Neuronal stem cell (in vitro differentiated cells): ENCODE results near the gene SLC13A4. TPM values are rescaled to one million over a fixed set of nuclear protein-coding genes. Genes with fewer than 3 reads are reported as not detected.
"Not testable (repeated sequence)": the region's sequence is repeated elsewhere in the genome, so short reads cannot be mapped to it uniquely, and the experiment has no call there.

Experiments
- DNase-seq: peaks from one replicate; pipeline ENCODE4 v3.0.0-alpha.2; 2013; ENCODE audit warnings: low spot score
- H2AFZ ChIP-seq: one replicate; pipeline ENCODE4 v1.6.1; 2013; ENCODE audit warnings: mild to moderate bottlenecking, low read length, inconsistent platforms
- H2AK5ac ChIP-seq: 2 replicates; pipeline ENCODE4 v1.6.1; 2013; ENCODE audit warnings: low read depth, mild to moderate bottlenecking, inconsistent platforms, low read length, moderate library complexity, mixed read lengths
- H2BK120ac ChIP-seq: 2 replicates; pipeline ENCODE4 v1.6.1; 2013; ENCODE audit warnings: low read depth, mild to moderate bottlenecking, inconsistent platforms, low read length, moderate library complexity, mixed read lengths
- H2BK12ac ChIP-seq: one replicate; pipeline ENCODE4 v1.6.1; 2013; ENCODE audit warnings: low read length, inconsistent platforms
- H2BK15ac ChIP-seq: 2 replicates; pipeline ENCODE4 v1.6.1; 2013; ENCODE audit warnings: mild to moderate bottlenecking, low read length, inconsistent platforms, mixed read lengths
- H2BK5ac ChIP-seq: one replicate; pipeline ENCODE4 v1.6.1; 2013; ENCODE audit warnings: inconsistent platforms, mild to moderate bottlenecking, low read length, moderate library complexity
- H3K14ac ChIP-seq: one replicate; pipeline ENCODE4 v1.6.1; 2013; ENCODE audit warnings: low read length, inconsistent platforms
- H3K18ac ChIP-seq: 2 replicates; pipeline ENCODE4 v1.6.1; 2013; ENCODE audit warnings: low read length, inconsistent platforms
- H3K23ac ChIP-seq: 2 replicates; pipeline ENCODE4 v1.6.1; 2013; ENCODE audit warnings: low read depth, mild to moderate bottlenecking, mixed read lengths, low read length, inconsistent platforms; ENCODE audit not compliant: poor library complexity
- H3K27ac ChIP-seq: replicated peaks from 3 replicates; pipeline ENCODE4 v1.5.1; 2013; ENCODE audit warnings: low read length, inconsistent platforms
- H3K27me3 ChIP-seq, 3 experiments: 2 replicates each; pipeline ENCODE4 v1.6.1; 2013; ENCODE audit warnings: low read length in 3 of 3, mild to moderate bottlenecking in 2 of 3, inconsistent platforms in 1 of 3, low read depth in 1 of 3, mixed read lengths in 1 of 3, moderate library complexity in 1 of 3; ENCODE audit not compliant: control insufficient read depth in 3 of 3, insufficient read depth in 3 of 3
- H3K36me3 ChIP-seq, 2 donors: replicated peaks in 1 of 2; 2 replicates each; pipeline ENCODE4 v1.6.1; 2013; ENCODE audit warnings: low read length in 2 of 2; ENCODE audit not compliant: control insufficient read depth in 2 of 2, insufficient read depth in 2 of 2
- H3K4ac ChIP-seq: 2 replicates; pipeline ENCODE4 v1.6.1; 2013; ENCODE audit warnings: inconsistent platforms, mild to moderate bottlenecking, low read length, moderate library complexity
- H3K4me1 ChIP-seq, 2 donors: 1 replicate in 1 of 2; 2 replicates in 1 of 2; pipeline ENCODE4 v1.6.1; 2013; ENCODE audit warnings: low read length in 2 of 2, low read depth in 1 of 2; ENCODE audit not compliant: control insufficient read depth in 2 of 2, insufficient read depth in 1 of 2
- H3K4me2 ChIP-seq: one replicate; pipeline ENCODE4 v1.6.1; 2013; ENCODE audit warnings: mild to moderate bottlenecking, low read length, inconsistent platforms; ENCODE audit not compliant: insufficient read depth, poor library complexity, severe bottlenecking
- H3K4me3 ChIP-seq, 2 donors: 2 replicates each; pipeline ENCODE4 v1.5.1; 2013; ENCODE audit warnings: low read length in 2 of 2, mild to moderate bottlenecking in 2 of 2, inconsistent platforms in 1 of 2, moderate library complexity in 1 of 2
- H3K79me1 ChIP-seq: one replicate; pipeline ENCODE4 v1.6.1; 2013; ENCODE audit warnings: low read depth, mild to moderate bottlenecking, inconsistent platforms, low read length, moderate library complexity
- H3K9ac ChIP-seq: one replicate; pipeline ENCODE4 v1.6.1; 2013; ENCODE audit warnings: mild to moderate bottlenecking, low read depth, low read length, inconsistent platforms; ENCODE audit not compliant: poor library complexity
- H3K9me3 ChIP-seq, 2 donors: replicated peaks in 1 of 2; 2 replicates each; pipeline versions ENCODE3 to v1.6.1; 2013; ENCODE audit warnings: low read length in 2 of 2, mild to moderate bottlenecking in 2 of 2, inconsistent platforms in 1 of 2, low read depth in 1 of 2, mixed read lengths in 1 of 2, moderate library complexity in 1 of 2; ENCODE audit not compliant: control insufficient read depth in 2 of 2, insufficient read depth in 1 of 2
- H4K8ac ChIP-seq: one replicate; pipeline ENCODE4 v1.6.1; 2013; ENCODE audit warnings: low read depth, mild to moderate bottlenecking, inconsistent platforms, low read length, moderate library complexity
- H4K91ac ChIP-seq: one replicate; pipeline ENCODE4 v1.6.1; 2013; ENCODE audit warnings: low read length, low read depth, mild to moderate bottlenecking, inconsistent platforms; ENCODE audit not compliant: poor library complexity
- WGBS, 2 donors: extraction: QIAGEN DNeasy Blood & Tissue Kit; methylation state at CpG; one replicate each; pipeline ENCODE4 v1.1.7; 2013; ENCODE audit warnings: missing lambda C conversion rate in 2 of 2, mixed read lengths in 1 of 2; ENCODE audit not compliant: insufficient read length in 2 of 2, insufficient replicate concordance in 1 of 2; ENCODE audit errors: extremely low coverage in 2 of 2; 5-methylcytosine and 5-hydroxymethylcytosine counted together
- small RNA-seq: library from polyadenylated mRNA; stranded (forward); fragments of <200 nt; extraction: miRNeasy Mini kit (QIAGEN cat#:217004); gene quantifications from one replicate; pipeline ENCODE3, GENCODE V24; 2013; ENCODE audit not compliant: insufficient read depth

SLC13A4 gene

DNA sequence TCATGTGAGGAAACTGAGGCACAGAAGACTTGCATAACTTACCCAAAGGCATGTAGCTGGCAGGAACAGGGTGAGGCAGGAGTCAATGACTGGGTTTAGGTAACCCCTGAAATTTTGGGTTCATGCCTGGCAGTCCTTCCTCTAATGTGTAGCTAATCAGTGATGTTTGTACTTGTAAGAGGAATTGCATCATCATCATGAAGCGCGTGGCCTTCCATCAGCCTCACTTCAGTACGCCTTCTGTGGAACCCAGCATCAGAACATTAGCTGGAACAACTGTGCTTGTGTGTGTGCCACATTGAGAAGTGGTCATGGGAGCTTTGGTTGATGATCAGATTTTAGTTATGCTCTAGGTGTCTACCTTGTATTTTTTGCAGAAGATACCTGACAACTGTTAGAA lies 83.8 kb downstream of the SLC13A4 start:
- H3K4me3 ChIP-seq: no peak overlapping the region
- no peak overlapping the region for H2BK5ac ChIP-seq
- H4K8ac ChIP-seq: no peak overlapping the region
- H3K27me3 ChIP-seq: no peaks in the 10 kb centered on the region
- H3K4me1 ChIP-seq: peaks cover 0 to 2% of the 10 kb centered on the region in 2 donors
- no peaks in the 10 kb centered on the region for H3K9me3 ChIP-seq
- DNase-seq: no peak
- H2BK15ac ChIP-seq: no peak overlapping the region
- H3K4me2 ChIP-seq: no peak overlapping the region
- H3K23ac ChIP-seq: no peak overlapping the region
- H2AK5ac ChIP-seq: no peak overlapping the region
- no peak overlapping the region for H2BK120ac ChIP-seq
- H2AFZ ChIP-seq: no peak overlapping the region
- no peak overlapping the region for H3K18ac ChIP-seq
- H4K91ac ChIP-seq: no peak overlapping the region
- no peak overlapping the region for H3K4ac ChIP-seq
- no CpG with 5 or more reads among the region's 3 CpGs for WGBS, 2 donors
- H3K79me1 ChIP-seq: no peaks in the 10 kb centered on the region
- no peak overlapping the region for H3K27ac ChIP-seq
- H2BK12ac ChIP-seq: no peak overlapping the region
- H3K9ac ChIP-seq: no peak overlapping the region
- H3K14ac ChIP-seq: no peak overlapping the region
- H3K36me3 ChIP-seq: peaks cover 31 to 99% of the 10 kb centered on the region in 2 donors

DNA sequence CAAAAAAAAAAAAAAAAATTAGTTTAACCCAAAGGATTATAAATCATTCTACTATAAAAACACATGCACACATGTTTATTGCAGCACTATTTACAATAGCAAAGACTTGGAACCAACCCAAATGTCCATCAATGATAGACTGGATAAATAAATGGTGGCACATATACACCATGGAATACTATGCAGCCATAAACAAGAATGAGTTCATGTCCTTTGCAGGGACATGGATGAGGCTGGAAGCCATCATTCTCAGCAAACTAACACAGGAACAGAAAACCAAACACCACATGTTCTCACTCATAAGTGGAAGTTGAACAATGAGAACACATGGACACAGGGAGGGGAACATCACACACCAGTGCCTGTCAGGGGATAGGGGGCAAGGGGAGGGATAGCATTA lies 88.3 kb downstream of the SLC13A4 start:
- not testable (repeated sequence) for H2BK12ac ChIP-seq, H3K79me1 ChIP-seq, H2AFZ ChIP-seq, H3K9me3 ChIP-seq, H2BK120ac ChIP-seq, H2BK5ac ChIP-seq, H3K4ac ChIP-seq, H3K4me3 ChIP-seq, H3K9ac ChIP-seq, H3K27ac ChIP-seq, H4K8ac ChIP-seq, H4K91ac ChIP-seq, H2AK5ac ChIP-seq, H3K27me3 ChIP-seq, H3K18ac ChIP-seq, H3K23ac ChIP-seq, H3K4me1 ChIP-seq, H2BK15ac ChIP-seq, H3K4me2 ChIP-seq, H3K14ac ChIP-seq, DNase-seq
- H3K36me3 ChIP-seq: peaks cover 22 to 100% of the 10 kb centered on the region in 2 donors

DNA sequence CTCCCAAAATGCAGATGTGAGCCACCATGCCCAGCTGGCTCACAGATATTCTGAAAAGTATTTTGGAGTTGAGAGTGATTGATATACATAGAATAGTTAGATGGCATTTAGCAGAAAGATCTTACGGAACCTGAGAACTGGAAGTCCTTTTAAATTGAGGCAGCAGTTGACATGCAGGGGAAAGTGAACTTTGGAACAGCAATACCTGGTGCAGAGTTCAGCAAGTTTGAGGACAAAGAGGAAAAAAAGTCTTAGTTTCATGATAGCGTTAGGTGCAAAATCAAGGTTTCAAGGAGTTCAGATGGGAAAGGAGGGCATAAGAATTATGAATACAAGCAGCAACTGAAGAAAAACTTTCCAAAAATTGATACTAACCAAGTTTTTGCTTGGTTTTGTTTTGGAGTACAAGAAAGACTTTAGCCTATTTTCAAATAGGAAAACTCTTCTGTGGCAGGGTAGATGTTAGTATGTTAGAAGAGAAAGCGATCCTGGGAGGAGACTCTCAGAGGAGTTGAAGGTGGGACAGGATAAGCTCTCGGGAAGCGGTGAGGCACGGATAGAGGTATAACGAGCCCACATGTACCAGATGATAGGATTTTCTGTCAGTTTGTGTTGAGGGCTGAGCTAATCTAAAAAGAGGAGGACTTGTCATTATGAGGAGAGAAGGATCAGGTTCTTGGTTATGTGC lies 93.7 kb downstream of the SLC13A4 start:
- Histone ChIP-seq H3K36me3 (peaks cover 20 to 98% of the 10 kb centered on the region in 2 donors), H3K18ac (no peak overlapping the region), H3K4ac (no peak overlapping the region), H4K91ac (no peak overlapping the region), H3K27ac (no peak overlapping the region), H2BK15ac (no peak overlapping the region), H3K4me2 (no peak overlapping the region), H3K23ac (no peak overlapping the region), H3K4me3 (no peak overlapping the region), H3K14ac (no peak overlapping the region), H3K9me3 (no peaks in the 10 kb centered on the region), H2AFZ (no peak overlapping the region), H2AK5ac (no peak overlapping the region), H2BK12ac (no peak overlapping the region), H3K27me3 (no peaks in the 10 kb centered on the region), H2BK120ac (no peak overlapping the region), H4K8ac (no peak overlapping the region), H3K79me1 (no peaks in the 10 kb centered on the region), H2BK5ac (no peak overlapping the region), H3K9ac (no peak overlapping the region), H3K4me1 (no peaks in the 10 kb centered on the region)
- no peak for DNase-seq
- no CpG with 5 or more reads among the region's 7 CpGs for WGBS, 2 donors

Small RNAs within 50 kb of the gene (small RNA-seq; reads per million reads assigned to genes)
- gene RNU6-1154P: not detected
